ENCODE results near the gene SLC35F5.

Gene SLC35F5

DNA sequence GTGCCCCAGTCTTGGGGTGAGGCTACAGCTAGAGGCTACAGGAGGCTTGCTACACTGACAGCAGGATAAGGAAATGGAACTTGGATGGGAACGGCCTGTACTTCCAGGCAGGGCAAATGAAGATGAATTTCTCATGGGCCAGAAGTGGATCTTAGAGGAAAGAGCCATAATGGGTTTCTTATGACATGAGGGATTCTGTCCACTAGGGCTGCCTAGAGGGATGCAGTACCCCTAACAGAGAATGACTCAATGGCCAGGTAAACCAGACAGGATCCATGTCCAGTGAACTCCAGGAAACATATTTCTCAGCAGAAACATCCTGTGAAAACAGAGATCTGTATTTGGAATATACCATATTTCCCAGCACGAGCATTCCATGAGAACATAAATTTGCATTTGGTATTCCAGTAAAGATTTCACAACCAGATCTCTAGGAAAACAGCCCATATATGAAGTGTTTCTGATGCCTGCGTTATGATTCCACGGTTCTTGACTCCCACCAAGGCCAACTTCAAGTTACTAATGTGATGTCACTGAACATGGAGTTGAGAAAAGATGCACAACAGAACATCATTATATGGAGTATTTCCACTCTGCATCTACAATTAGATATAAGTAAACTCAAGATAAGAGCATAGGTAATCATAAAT, 11.5 kb upstream of the SLC35F5 start:
- Mint-ChIP-seq H3K4me3 (no peak overlapping the region), H3K27me3 (no peaks in the 10 kb centered on the region), H3K4me1 (no peaks in the 10 kb centered on the region), H3K9me3 (peaks cover 4% of the 10 kb centered on the region), H3K36me3 (peaks cover 14% of the 10 kb centered on the region), H3K27ac (no peak overlapping the region)
- ATAC-seq = no peak

DNA sequence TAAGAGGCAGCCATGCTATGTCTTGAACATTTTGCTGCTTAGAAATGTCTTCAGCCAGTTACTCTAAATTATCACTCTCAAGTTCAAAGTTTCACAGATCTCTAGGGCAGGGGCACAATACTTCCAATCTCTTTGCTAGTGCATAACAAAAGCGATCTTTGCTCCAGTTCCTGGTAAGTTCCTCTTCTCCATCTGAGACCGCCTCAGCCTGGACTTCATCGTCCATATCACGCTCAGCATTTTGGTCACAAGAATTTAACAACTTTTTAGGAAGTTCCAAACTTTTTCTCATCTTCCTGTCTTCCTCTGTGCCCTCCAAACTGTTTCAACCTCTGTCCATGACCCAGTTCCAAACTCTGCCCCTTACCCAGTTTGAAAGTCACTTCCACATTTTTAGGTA, 8.8 kb upstream of the SLC35F5 start:
- no peaks in the 10 kb centered on the region for H3K4me1 Mint-ChIP-seq
- no peaks in the 10 kb centered on the region for H3K27me3 Mint-ChIP-seq
- no peak overlapping the region for H3K27ac Mint-ChIP-seq
- H3K4me3 Mint-ChIP-seq = no peak overlapping the region
- no peak for ATAC-seq
- peaks cover 14% of the 10 kb centered on the region for H3K36me3 Mint-ChIP-seq
- H3K9me3 Mint-ChIP-seq = peaks cover 4% of the 10 kb centered on the region

DNA sequence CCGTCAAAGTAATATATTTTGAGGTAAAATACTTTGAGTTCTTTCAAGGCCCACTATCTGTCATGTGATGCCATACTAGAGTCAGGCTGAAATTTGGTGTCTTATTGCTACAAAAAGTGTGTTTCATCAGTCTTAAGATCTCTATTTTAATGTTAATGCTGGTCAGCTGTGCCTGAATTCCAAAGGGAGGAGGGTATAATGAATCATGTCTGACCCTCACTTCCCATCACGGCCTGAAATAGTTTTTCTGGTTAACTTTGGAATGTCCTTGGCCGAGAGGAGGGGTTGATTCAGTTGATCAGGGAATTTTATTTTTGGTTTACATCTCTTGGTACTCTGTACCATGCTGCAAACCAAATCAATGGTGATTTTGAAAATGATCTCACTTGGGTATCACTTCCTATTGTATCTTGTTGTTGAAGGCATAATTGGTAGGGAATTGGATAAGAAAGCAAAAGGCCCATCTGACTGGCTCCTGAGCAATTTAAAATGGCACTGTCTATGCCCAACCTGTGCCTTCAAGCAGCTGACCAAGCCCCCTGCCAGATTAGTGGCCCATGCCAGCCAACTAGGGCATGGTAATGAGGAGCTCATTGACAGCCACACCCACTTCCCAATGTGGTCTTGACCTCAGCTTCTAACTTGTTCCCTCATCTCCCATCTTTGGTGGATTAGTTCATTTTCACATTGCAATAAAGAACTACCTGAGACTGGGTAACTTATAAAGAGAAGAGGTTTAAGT, 6.1 kb upstream of the SLC35F5 start:
- Mint-ChIP-seq H3K4me1 (no peaks in the 10 kb centered on the region), H3K9me3 (peaks cover 4% of the 10 kb centered on the region), H3K4me3 (no peak overlapping the region), H3K27ac (no peak overlapping the region), H3K36me3 (peaks cover 14% of the 10 kb centered on the region), H3K27me3 (no peaks in the 10 kb centered on the region)
- ATAC-seq = no peak

DNA sequence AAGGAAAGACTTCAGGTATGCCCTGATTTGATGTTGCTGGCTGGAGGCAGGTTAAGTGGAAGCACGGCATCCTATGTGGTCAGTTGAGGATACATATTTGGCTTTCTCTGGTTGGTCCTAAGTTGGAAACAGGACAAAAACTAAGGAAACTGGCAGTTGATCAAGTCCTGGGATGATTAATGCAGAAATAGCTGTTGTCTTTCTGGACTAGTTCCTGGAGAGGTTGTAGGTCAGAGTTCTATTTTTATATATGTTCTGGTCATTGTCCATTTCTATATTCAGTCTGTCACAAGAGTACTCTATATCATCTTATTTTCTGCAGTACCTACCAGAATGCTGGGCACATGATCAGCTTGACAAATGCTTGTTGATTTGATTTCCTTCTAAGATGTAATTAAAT, 4.0 kb upstream of the SLC35F5 start:
- no peak for ATAC-seq
- H3K9me3 Mint-ChIP-seq = peaks cover 4% of the 10 kb centered on the region

DNA sequence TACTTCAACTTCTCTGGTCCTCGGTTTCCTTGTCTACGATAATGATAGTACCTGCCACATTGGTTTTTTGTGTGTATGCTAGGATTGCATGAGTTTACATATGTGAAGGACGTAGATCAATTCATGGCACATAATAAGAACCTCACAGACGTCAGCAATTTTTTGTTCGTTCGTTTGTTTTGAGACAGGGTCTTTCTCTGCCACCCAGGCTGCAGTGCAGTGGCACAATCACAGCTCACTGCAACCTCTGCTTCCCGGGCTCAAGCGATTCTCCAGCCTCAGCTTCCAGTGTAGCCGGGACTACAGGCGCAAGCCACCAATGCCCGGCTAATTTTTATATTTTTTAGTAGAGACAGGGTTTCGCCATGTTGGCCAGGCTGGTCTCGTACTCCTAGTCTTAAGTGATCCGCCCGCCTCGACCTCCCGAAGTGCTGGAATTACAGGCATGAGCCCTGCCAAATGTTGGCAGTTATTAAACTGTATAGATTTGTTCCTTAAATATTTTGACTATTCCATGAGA, 756 bp upstream of the SLC35F5 start:
- H3K27me3 Mint-ChIP-seq = no peaks in the 10 kb centered on the region
- H3K27ac Mint-ChIP-seq = peak overlapping the region; percentile 90
- peaks cover 13% of the 10 kb centered on the region for H3K4me1 Mint-ChIP-seq
- H3K36me3 Mint-ChIP-seq = peaks cover 6% of the 10 kb centered on the region
- no peak for ATAC-seq
- no peaks in the 10 kb centered on the region for H3K9me3 Mint-ChIP-seq
- peak overlapping the region; percentile 85 for H3K4me3 Mint-ChIP-seq

More for the DNA sequence above, 4.0 kb upstream of the SLC35F5 start:
- no peak overlapping the region for H3K4me3 Mint-ChIP-seq
- no peaks in the 10 kb centered on the region for H3K27me3 Mint-ChIP-seq
- no peak overlapping the region for H3K27ac Mint-ChIP-seq
- peaks cover 2% of the 10 kb centered on the region for H3K4me1 Mint-ChIP-seq
- peaks cover 11% of the 10 kb centered on the region for H3K36me3 Mint-ChIP-seq

DNA sequence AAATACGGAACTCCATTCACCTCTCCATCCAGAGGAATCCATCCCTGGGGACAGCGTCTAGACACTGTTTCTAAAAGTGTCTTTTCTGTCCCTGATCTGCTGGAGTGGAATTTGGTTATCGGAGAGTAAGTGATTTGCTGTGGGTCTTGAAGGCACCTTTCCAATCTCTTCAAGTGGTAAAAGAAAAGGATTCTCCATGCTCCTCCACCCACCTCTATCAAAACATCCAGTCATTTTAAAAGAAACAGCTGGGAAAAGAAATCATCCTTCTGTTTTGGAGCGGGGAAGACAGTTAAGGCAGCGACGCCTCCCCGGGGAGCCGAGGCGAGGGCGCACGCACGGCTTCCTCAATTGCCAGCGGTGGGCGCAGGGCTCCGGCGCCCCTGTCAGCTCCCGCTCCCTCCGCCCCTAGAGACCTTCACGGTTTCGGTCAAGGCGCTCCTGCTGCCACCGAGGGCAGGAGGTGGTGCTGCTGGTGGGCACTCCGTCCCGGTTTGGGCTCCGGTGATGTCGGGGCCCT, 547 bp downstream of the SLC35F5 start:
- peak; percentile 69 for ATAC-seq
- no peaks in the 10 kb centered on the region for H3K27me3 Mint-ChIP-seq
- H3K4me1 Mint-ChIP-seq = peaks cover 16% of the 10 kb centered on the region
- peaks cover 9% of the 10 kb centered on the region for H3K36me3 Mint-ChIP-seq
- H3K27ac Mint-ChIP-seq = peak overlapping the region; percentile 90
- H3K4me3 Mint-ChIP-seq = peak overlapping the region; percentile 85
- no peaks in the 10 kb centered on the region for H3K9me3 Mint-ChIP-seq

DNA sequence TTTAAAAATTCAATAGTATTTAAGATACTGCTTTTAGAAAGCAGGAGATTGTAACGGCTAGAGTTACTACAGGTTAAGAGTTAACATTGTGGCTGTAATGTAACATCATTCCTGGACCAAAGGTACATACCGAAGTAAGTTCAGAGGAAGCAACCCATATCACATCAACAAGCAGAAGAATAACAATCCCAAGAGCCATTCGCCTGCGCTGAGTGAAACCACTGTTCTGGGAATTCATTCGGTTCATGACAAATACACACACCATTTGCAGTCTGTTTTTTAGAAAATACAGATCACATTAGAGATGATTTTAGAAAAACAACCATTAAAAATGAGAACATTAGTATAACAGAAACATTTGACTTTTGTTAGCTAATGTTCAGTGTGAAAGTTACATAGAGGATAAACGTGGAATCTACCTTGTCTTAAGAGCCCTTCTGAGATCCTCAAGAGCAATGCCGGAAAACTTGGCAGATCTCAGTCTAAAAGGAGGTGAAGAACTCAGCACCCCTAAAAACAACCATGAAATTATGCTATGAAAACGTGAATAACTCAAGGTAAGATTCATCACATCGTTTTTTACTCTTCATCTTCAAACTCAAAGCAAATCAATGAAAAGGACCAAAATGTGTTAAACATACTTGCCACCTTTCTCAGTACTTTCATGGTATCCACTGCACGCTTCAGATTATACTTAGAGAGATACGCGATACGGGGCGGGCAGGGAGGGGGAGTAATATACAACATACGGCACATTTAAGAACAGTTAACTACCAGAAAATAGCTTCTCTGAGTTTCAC, 1.2 kb downstream of the SLC35F5 start:
- H3K27me3 Mint-ChIP-seq = no peaks in the 10 kb centered on the region
- H3K36me3 Mint-ChIP-seq = peaks cover 15% of the 10 kb centered on the region
- peaks cover 22% of the 10 kb centered on the region for H3K4me1 Mint-ChIP-seq
- H3K9me3 Mint-ChIP-seq = no peaks in the 10 kb centered on the region
- H3K27ac Mint-ChIP-seq = peak overlapping the region; percentile 90
- peak overlapping the region; percentile 85 for H3K4me3 Mint-ChIP-seq
- no peak for ATAC-seq

DNA sequence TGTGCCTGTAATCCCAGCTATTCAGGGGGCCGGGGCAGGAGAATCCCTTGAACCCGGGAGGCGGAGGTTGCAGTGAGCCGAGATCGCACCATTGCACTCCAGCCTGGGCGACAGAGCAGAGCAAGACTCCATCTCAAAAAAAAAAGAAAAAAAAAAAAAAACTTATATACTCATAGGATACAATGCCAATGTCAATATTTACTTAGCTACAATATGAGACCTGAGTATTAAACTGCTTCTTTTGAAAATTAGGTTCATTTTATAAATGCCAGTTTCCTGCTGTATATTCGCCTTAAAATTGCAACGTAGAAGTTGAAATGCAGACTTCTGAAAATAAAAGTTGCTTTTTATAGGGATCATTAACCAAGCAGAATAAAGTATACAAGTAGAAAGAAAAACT, 2.3 kb downstream of the SLC35F5 start:
- Mint-ChIP-seq H3K4me1 (peaks cover 24% of the 10 kb centered on the region), H3K27me3 (no peaks in the 10 kb centered on the region), H3K27ac (no peak overlapping the region), H3K4me3 (no peak overlapping the region), H3K9me3 (no peaks in the 10 kb centered on the region), H3K36me3 (peaks cover 22% of the 10 kb centered on the region)
- no peak for ATAC-seq

DNA sequence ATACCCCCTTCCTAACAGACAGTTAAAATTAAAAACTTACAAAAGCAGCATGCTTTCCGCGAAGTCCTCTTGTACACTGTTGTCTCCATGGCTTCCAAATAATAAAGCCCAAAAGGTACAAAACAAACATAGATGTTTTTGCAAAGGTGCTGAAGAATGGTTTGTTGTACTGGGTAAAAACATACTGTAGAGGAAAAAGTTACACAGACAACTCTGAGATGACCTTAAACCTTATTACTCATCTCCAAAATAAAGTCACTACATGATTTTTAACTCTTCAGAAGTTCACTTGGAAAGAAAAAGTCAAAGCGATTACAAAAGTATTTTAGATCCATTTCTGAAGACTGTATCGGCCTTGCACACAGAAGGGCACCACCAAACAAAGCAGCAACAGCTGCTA, 6.1 kb downstream of the SLC35F5 start:
- no peak for ATAC-seq

DNA sequence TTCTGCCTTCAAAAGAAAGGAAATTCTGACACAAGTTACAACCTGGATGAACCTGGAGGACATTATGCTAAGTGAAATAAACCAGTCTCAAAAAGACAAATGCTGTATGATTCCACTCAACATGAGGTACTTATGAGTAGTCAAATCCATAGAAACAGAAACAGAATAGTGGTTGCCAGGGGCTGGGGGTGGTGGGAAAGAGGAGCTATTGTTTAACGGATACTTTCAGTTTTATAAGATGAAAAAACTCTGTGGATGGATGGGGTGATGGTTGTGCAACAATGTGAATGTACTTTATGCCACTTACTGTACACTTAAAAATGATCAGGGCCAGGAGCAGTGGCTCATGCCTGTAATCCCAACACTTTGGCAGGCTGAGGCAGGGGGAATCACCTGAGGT, 15.4 kb downstream of the SLC35F5 start:
- Mint-ChIP-seq H3K36me3 (peaks cover 52% of the 10 kb centered on the region), H3K4me3 (no peak overlapping the region), H3K27ac (no peak overlapping the region), H3K9me3 (no peaks in the 10 kb centered on the region), H3K27me3 (no peaks in the 10 kb centered on the region), H3K4me1 (peaks cover 4% of the 10 kb centered on the region)
- ATAC-seq = no peak

More for the DNA sequence above, 6.1 kb downstream of the SLC35F5 start:
- Mint-ChIP-seq H3K27ac (peak overlapping the region; percentile 66), H3K27me3 (no peaks in the 10 kb centered on the region), H3K4me3 (no peak overlapping the region), H3K4me1 (peaks cover 27% of the 10 kb centered on the region), H3K9me3 (no peaks in the 10 kb centered on the region), H3K36me3 (peaks cover 44% of the 10 kb centered on the region)

DNA sequence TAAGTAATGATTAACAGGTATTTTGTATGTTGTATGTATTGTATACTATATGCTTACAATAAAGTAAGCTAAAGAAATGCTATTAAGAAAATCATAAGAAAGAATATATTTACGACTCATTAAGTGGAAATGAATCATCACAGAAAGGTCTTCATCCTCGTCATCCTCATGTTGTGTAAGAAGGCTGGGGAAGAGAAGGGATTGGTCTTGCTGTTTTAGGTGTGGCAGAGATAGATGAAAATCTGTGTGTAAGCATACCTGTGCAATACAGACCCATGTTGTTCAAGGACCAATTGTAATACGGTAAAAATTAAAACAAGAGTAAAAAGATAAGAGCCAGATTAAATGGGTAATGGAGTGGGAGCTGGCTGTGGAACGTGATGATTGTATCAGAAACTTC, 16.6 kb downstream of the SLC35F5 start:
- H3K36me3 Mint-ChIP-seq = peaks cover 47% of the 10 kb centered on the region
- H3K4me3 Mint-ChIP-seq = no peak overlapping the region
- no peak for ATAC-seq
- no peaks in the 10 kb centered on the region for H3K9me3 Mint-ChIP-seq
- no peaks in the 10 kb centered on the region for H3K4me1 Mint-ChIP-seq
- H3K27ac Mint-ChIP-seq = no peak overlapping the region
- H3K27me3 Mint-ChIP-seq = no peaks in the 10 kb centered on the region

DNA sequence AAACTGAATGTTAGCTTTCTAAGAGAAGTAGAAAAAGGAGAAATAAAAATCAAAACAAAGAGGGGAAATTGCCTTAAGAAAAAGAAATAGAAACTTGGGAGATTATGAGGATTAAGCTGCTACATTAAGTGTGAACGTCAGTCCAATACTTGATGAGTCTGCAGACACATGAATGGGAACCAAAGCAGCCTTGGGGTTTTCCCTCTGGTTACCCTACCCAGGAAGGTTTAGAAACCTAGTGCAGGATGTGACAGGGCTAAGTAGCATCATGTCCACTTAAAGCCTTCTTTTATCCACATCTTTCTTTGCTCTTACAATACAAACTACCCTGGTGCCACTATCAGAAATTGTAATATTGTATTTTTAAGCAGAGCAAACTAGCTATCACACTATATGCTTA, 22.3 kb downstream of the SLC35F5 start:
- peaks cover 37% of the 10 kb centered on the region for H3K36me3 Mint-ChIP-seq
- peaks cover 8% of the 10 kb centered on the region for H3K4me1 Mint-ChIP-seq
- no peak overlapping the region for H3K27ac Mint-ChIP-seq
- no peaks in the 10 kb centered on the region for H3K9me3 Mint-ChIP-seq
- peak; percentile 66 for ATAC-seq
- no peaks in the 10 kb centered on the region for H3K27me3 Mint-ChIP-seq
- H3K4me3 Mint-ChIP-seq = no peak overlapping the region

DNA sequence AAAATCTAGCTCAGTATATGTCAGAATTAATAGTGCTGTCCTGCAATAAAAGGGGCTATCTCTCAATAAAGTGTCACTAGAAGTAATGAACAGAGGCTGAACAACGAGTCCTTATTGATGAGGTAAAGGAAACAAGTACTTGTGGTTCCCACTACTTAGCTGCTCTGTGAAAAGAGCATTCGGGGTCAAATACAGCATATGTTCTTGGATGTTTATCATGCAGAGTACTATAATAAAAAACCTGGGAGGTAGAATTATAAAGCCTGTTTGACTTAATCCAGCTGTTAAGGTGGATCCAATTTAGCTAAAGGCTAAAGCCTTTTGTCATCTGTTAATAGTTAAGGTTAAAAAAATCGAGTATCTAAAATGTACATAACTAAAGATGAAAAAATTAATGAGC, 32.4 kb downstream of the SLC35F5 start:
- Mint-ChIP-seq H3K4me1 (no peaks in the 10 kb centered on the region), H3K27ac (no peak overlapping the region), H3K4me3 (no peak overlapping the region), H3K27me3 (no peaks in the 10 kb centered on the region), H3K9me3 (no peaks in the 10 kb centered on the region), H3K36me3 (peaks cover 30% of the 10 kb centered on the region)
- ATAC-seq = no peak

DNA sequence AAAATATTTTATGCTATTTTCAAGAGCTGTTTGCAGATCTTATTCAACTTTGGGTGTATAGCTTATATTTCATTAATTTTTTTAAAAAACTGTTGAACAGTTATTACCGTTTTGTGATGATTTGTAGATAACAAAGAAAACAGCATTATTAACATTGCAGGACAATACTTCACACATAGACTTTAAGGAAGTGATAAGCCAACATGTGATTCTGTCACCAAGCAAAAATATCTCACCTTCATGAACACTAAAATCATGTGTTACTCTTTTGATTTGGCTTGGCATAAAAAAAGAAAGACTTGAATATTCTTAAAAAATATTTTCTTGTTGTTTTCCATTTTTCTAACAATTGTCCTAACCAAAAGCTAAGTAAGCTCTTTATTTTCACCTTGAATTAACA, 33.0 kb downstream of the SLC35F5 start:
- H3K27me3 Mint-ChIP-seq = no peaks in the 10 kb centered on the region
- H3K27ac Mint-ChIP-seq = no peak overlapping the region
- no peak for ATAC-seq
- H3K4me3 Mint-ChIP-seq = no peak overlapping the region
- peaks cover 30% of the 10 kb centered on the region for H3K36me3 Mint-ChIP-seq
- no peaks in the 10 kb centered on the region for H3K9me3 Mint-ChIP-seq
- no peaks in the 10 kb centered on the region for H3K4me1 Mint-ChIP-seq

DNA sequence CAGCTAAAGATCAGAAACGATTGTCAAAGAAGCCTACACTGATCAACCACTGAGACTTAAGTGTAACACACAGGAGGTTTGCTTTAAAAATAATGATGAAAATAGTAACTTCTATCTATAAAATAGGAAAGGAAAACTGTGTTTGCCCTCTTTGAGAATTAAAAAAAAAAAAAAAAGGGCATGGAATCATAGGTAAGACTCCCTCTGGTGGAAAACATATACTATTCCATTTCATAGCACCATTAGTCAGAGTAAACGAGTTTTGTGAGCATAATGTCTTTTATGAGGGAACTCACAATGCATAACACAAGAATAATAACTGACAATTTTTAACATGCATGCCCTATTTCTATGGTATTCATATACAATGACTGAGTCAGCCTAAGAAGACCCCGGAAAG, 36.3 kb downstream of the SLC35F5 start:
- H3K27me3 Mint-ChIP-seq = no peaks in the 10 kb centered on the region
- peaks cover 33% of the 10 kb centered on the region for H3K36me3 Mint-ChIP-seq
- H3K9me3 Mint-ChIP-seq = no peaks in the 10 kb centered on the region
- no peaks in the 10 kb centered on the region for H3K4me1 Mint-ChIP-seq
- no peak overlapping the region for H3K27ac Mint-ChIP-seq
- ATAC-seq = no peak
- H3K4me3 Mint-ChIP-seq = no peak overlapping the region

Data from stimulated activated memory B cell treated with anti-CD40 and anti-IgM and Interleukin-4, amounts not matched to agents 10 μg/mL and 1 μg/mL and 100 μg/mL, for 72 hours (primary cell).